Measurements from ENCODE around the gene LCLAT1. TPM values are rescaled to one million over a fixed set of nuclear protein-coding genes. Genes with fewer than 3 reads are reported as not detected.

The LCLAT1 gene
- total and polyA plus RNA-seq, 2 of the 4 experiments (the other 2 are of a cell fraction): 7.5 to 11.5 TPM

GRCh38 chr2:30486655-30487054, 39.6 kb downstream of the LCLAT1 start:
- Histone ChIP-seq H4K5ac (ENCODE audit: low read depth, low read length) (peak overlapping the region; percentile 68; the same call in 1 of the 2 replicates), H3K23ac (ENCODE audit: low read depth, low read length) (0 out of 2 replicates have a peak overlapping the region, but pooled peaks have one; percentile 10), H2BK20ac (ENCODE audit: low read depth, low read length) (no peak overlapping the region), H3K18ac (ENCODE audit: low read depth, low read length) (peak overlapping the region; percentile 1; the same call in 1 of the 2 replicates), H3K27me3 (ENCODE audit: control insufficient read depth, insufficient read depth, low read length) (no peaks in the 10 kb centered on the region), H4K8ac (ENCODE audit: low read depth in 2 of 2, low read length in 2 of 2) (no peak overlapping the region), H3K4me1 (ENCODE audit: control insufficient read depth, insufficient read depth, low read length) (peaks cover 11% of the 10 kb centered on the region), H2AK5ac (ENCODE audit: low read depth, low read length) (peak overlapping the region; percentile 47), H2BK15ac (ENCODE audit: low read depth, low read length) (0 out of 3 replicates have a peak overlapping the region, but pooled peaks have one; percentile 7), H2AK9ac (replicated peaks; ENCODE audit: low read depth, low read length, poor library complexity) (no peak overlapping the region), H3K79me1 (ENCODE audit: low read depth in 1 of 2, low read length in 2 of 2) (peaks cover 20 to 36% of the 10 kb centered on the region in 2 experiments), H3K56ac (ENCODE audit: extremely low read depth, insufficient read depth, low read length) (no peak overlapping the region), H3K27ac (ENCODE audit: insufficient read depth, low read length) (no peak overlapping the region), H3K9me1 (ENCODE audit: insufficient read depth, low read length) (peaks cover 5% of the 10 kb centered on the region), H3K9me3 (ENCODE audit: control insufficient read depth, insufficient read depth, low read length) (no peaks in the 10 kb centered on the region), H3K4ac (ENCODE audit: low read depth, low read length) (no peak overlapping the region), H4K20me1 (ENCODE audit: insufficient read depth, low read length) (peaks cover 4% of the 10 kb centered on the region; the same call in 1 of the 2 replicates), H3K14ac (replicated peaks; ENCODE audit: low read depth, low read length) (peak overlapping the region; percentile 33; the same call in 1 of the 2 replicates), H2BK5ac (ENCODE audit: low read depth, low read length, poor library complexity, severe bottlenecking) (no peak overlapping the region), H4K91ac (ENCODE audit: insufficient read depth, low read depth, low read length) (0 out of 2 replicates have a peak overlapping the region, but pooled peaks have one; percentile 31), H2BK120ac (ENCODE audit: low read depth, low read length) (no peak overlapping the region; the same call in 1 of the 2 replicates), H3K36me3 (ENCODE audit: control insufficient read depth, insufficient read depth, low read length) (no peaks in the 10 kb centered on the region), H3K4me2 (ENCODE audit: low read depth, low read length) (no peak overlapping the region), H3K4me3 (ENCODE audit: insufficient read depth, low read depth, low read length) (no peak overlapping the region), H3K9ac (ENCODE audit: low read depth, low read length) (no peak overlapping the region), H2AFZ (replicated peaks; ENCODE audit: low read length, poor library complexity) (no peak overlapping the region)
- dilution Hi-C loops (cut with HindIII; ENCODE audit: low sequenced_read_pairs, unreplicated experiment): no loop called here
- DNase-seq (no peak), ATAC-seq (ENCODE audit: low read depth) (no peak)
- CTCF ChIA-PET: no interaction called here
- POLR2A ChIA-PET (ENCODE audit: unreplicated experiment): no interaction called here
- intact Hi-C loops (cut with micrococcal nuclease): no loop called here
- no peak for TF ChIP-seq FOS (IDR thresholded peaks at IDR 0.05; ENCODE audit: low read depth, low read length)
- TF ChIP-seq MXI1 (IDR thresholded peaks at IDR 0.05; ENCODE audit: borderline replicate concordance, low read depth, low read length): no peak
- TF ChIP-seq USF2 (IDR thresholded peaks at IDR 0.05; ENCODE audit: low read depth, low read length): no peak
- TF ChIP-seq NFE2L2 (IDR thresholded peaks at IDR 0.05; ENCODE audit: low read depth, low read length): no peak
- no peak for TF ChIP-seq SMC3 (IDR thresholded peaks at IDR 0.05; ENCODE audit: low read depth, low read length)
- no peak for TF ChIP-seq MAZ (IDR thresholded peaks at IDR 0.05; ENCODE audit: borderline replicate concordance, low read depth, low read length)
- TF ChIP-seq POLR2A (IDR thresholded peaks at IDR 0.05; ENCODE audit: low read depth, low read length): no peak
- TF ChIP-seq RCOR1 (IDR thresholded peaks at IDR 0.05; ENCODE audit: insufficient replicate concordance, low read length): no peak
- no peak for TF ChIP-seq RAD21 (IDR thresholded peaks at IDR 0.05; ENCODE audit: low read length)
- TF ChIP-seq MAFK (IDR thresholded peaks at IDR 0.05; ENCODE audit: low read depth, low read length): no peak
- TF ChIP-seq, protein P1, sequence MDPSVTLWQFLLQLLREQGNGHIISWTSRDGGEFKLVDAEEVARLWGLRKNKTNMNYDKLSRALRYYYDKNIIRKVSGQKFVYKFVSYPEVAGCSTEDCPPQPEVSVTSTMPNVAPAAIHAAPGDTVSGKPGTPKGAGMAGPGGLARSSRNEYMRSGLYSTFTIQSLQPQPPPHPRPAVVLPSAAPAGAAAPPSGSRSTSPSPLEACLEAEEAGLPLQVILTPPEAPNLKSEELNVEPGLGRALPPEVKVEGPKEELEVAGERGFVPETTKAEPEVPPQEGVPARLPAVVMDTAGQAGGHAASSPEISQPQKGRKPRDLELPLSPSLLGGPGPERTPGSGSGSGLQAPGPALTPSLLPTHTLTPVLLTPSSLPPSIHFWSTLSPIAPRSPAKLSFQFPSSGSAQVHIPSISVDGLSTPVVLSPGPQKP (IDR thresholded peaks at IDR 0.05; ENCODE audit: borderline replicate concordance, low read depth, low read length): no peak
- TF ChIP-seq, protein P2, sequence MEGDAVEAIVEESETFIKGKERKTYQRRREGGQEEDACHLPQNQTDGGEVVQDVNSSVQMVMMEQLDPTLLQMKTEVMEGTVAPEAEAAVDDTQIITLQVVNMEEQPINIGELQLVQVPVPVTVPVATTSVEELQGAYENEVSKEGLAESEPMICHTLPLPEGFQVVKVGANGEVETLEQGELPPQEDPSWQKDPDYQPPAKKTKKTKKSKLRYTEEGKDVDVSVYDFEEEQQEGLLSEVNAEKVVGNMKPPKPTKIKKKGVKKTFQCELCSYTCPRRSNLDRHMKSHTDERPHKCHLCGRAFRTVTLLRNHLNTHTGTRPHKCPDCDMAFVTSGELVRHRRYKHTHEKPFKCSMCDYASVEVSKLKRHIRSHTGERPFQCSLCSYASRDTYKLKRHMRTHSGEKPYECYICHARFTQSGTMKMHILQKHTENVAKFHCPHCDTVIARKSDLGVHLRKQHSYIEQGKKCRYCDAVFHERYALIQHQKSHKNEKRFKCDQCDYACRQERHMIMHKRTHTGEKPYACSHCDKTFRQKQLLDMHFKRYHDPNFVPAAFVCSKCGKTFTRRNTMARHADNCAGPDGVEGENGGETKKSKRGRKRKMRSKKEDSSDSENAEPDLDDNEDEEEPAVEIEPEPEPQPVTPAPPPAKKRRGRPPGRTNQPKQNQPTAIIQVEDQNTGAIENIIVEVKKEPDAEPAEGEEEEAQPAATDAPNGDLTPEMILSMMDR (conservative IDR thresholded peaks at IDR 0.05; ENCODE audit: low read depth, low read length): no peak
- in situ Hi-C loops (cut with MboI; ENCODE audit: low sequenced_read_pairs): no loop called here
- BruUV-seq (replicated peaks): no TSS peak
